Liver (tissue), 9 donors: ENCODE measurements around the gene NFIA. TPM values are rescaled to one million over a fixed set of nuclear protein-coding genes. Genes with fewer than 3 reads are reported as not detected.

Experiments
- DNase-seq: peaks from one replicate; pipeline ENCODE4 v3.0.0-alpha.2; 2017; ENCODE audit warnings: low spot score
- H3K27ac ChIP-seq, 2 donors: one replicate each; pipeline ENCODE4 v1.7.0; 2013; ENCODE audit warnings: inconsistent platforms in 2 of 2, low read length in 2 of 2, control low read depth in 1 of 2, low read depth in 1 of 2, mild to moderate bottlenecking in 1 of 2
- H3K27me3 ChIP-seq, 4 donors: one replicate each; pipeline versions ENCODE4 v1.6.1 to v1.7.0; 2013; ENCODE audit warnings: low read length in 3 of 4, inconsistent platforms in 1 of 4, mild to moderate bottlenecking in 1 of 4, moderate library complexity in 1 of 4; ENCODE audit not compliant: control insufficient read depth in 4 of 4, insufficient read depth in 4 of 4
- H3K36me3 ChIP-seq, 4 donors: one replicate each; pipeline versions ENCODE4 v1.6.1 to v1.7.0; 2013; ENCODE audit warnings: low read length in 3 of 4, mild to moderate bottlenecking in 3 of 4, low read depth in 1 of 4, moderate library complexity in 1 of 4; ENCODE audit not compliant: control insufficient read depth in 4 of 4, insufficient read depth in 3 of 4
- H3K4me1 ChIP-seq, 4 donors: one replicate each; pipeline versions ENCODE4 v1.6.1 to v1.7.0; 2013; ENCODE audit warnings: low read length in 3 of 4, mild to moderate bottlenecking in 3 of 4, moderate library complexity in 1 of 4; ENCODE audit not compliant: control insufficient read depth in 4 of 4, insufficient read depth in 4 of 4
- H3K4me3 ChIP-seq, 3 donors: one replicate each; pipeline versions ENCODE4 v1.6.1 to v1.7.0; 2013; ENCODE audit warnings: low read length in 3 of 3, control low read depth in 1 of 3, low read depth in 1 of 3, mild to moderate bottlenecking in 1 of 3
- H3K9ac ChIP-seq, 2 donors: one replicate each; pipeline ENCODE4 v1.7.0; 2013; ENCODE audit warnings: low read length in 2 of 2, mild to moderate bottlenecking in 2 of 2, moderate library complexity in 2 of 2, control low read depth in 1 of 2, low read depth in 1 of 2
- H3K9me3 ChIP-seq, 4 donors: one replicate each; pipeline versions ENCODE4 v1.6.1 to v1.7.0; 2013; ENCODE audit warnings: low read length in 3 of 4; ENCODE audit not compliant: control insufficient read depth in 4 of 4
- EGR1 ChIP-seq, 2 donors: IDR thresholded peaks; 2 replicates each; pipeline ENCODE4 v1.6.1; 2016 to 2018; ENCODE audit warnings: antibody characterized with exemption in 2 of 2, low read depth in 2 of 2
- FOXA1 ChIP-seq: IDR thresholded peaks from 2 replicates; pipeline ENCODE4 v1.6.1; 2016; ENCODE audit warnings: antibody characterized with exemption
- HNF4G ChIP-seq: IDR thresholded peaks from 2 replicates; pipeline ENCODE4 v1.6.1; 2016; ENCODE audit warnings: antibody characterized with exemption
- RXRA ChIP-seq, 2 donors: IDR thresholded peaks; 2 replicates each; pipeline ENCODE4 v1.6.1; 2017 to 2018; ENCODE audit warnings: antibody characterized with exemption in 2 of 2, mild to moderate bottlenecking in 1 of 2
- TAF1 ChIP-seq: conservative IDR thresholded peaks from 2 replicates; pipeline ENCODE4 v1.6.1; 2016; ENCODE audit warnings: antibody characterized with exemption, mild to moderate bottlenecking
- WGBS: extraction: QIAGEN DNeasy Blood & Tissue Kit; methylation state at CpG from one replicate; pipeline ENCODE4 v1.1.7; 2013; 5-methylcytosine and 5-hydroxymethylcytosine counted together
- polyA plus RNA-seq, 2 donors: library from polyadenylated mRNA; stranded (reverse) in 1 of 2; unstranded in 1 of 2; fragments of 200-250 nt in 1 of 2; fragments of >200 nt in 1 of 2; fragmentation: Nextera tagmentation in 1 of 2; extraction: Ambion mirVana in 1 of 2; gene quantifications; one replicate each; pipeline versions ENCODE4 v1.2.1 to v1.2.3, GENCODE V29; 2013 to 2015
- total RNA-seq, 2 donors: library from RNA; depleted of rRNA; stranded (reverse); fragments of >200 nt; gene quantifications; one replicate each; pipeline ENCODE4 v1.2.3, GENCODE V29; 2014
- TF ChIP-seq, protein P1 (sequence below): IDR thresholded peaks from 2 replicates; pipeline ENCODE4 v1.6.1; 2016; ENCODE audit warnings: antibody characterized with exemption
- TF ChIP-seq, protein P2 (sequence below): IDR thresholded peaks from 2 replicates; pipeline ENCODE4 v1.6.1; 2016; ENCODE audit warnings: antibody characterized with exemption, mild to moderate bottlenecking
- TF ChIP-seq, protein P3 (sequence below): IDR thresholded peaks from 2 replicates; pipeline ENCODE4 v1.6.1; 2016; ENCODE audit warnings: antibody characterized with exemption
- donor health status: healthy.
- donor health status: healthy.
- donor health status: healthy.
- donor health status: healthy.
- donor health status: healthy.

Gene NFIA
- total and polyA plus RNA-seq, 4 donors: 6.8 to 53.7 (median 22.2) TPM

DNA sequence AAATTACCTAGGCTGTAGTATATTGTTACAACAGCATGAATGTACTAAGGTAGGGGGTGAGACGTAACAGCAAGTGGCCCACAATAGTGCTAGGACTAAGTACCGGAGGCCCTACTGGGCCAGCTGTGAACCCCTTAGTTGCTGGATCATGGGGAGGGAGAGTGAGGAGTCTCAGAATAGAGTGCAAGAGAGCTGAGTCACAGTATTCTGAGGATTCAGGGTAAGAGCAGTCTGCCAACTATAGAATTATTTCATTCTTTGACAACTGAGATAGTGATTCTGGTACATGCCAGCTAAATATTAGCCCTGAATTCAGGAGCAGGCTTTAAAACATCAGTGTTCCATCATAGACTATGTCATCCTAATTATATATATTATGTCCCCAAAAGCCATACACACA is 423.9 kb downstream of the NFIA start:
- Histone ChIP-seq H3K4me1 (no peaks in the 10 kb centered on the region), H3K36me3 (no peaks in the 10 kb centered on the region), H3K27ac (no peak overlapping the region), H3K4me3 (no peak overlapping the region), H3K27me3 (no peaks in the 10 kb centered on the region), H3K9ac (no peak overlapping the region), H3K9me3 (peaks cover 0 to 7% (median 2%) of the 10 kb centered on the region in 4 donors)
- 95% methylated on average over 2 of the region's 2 CpGs for WGBS
- DNase-seq: no peak
- TF ChIP-seq, protein P1, sequence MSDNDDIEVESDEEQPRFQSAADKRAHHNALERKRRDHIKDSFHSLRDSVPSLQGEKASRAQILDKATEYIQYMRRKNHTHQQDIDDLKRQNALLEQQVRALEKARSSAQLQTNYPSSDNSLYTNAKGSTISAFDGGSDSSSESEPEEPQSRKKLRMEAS: no peak
- TF ChIP-seq RXRA (IDR thresholded peaks at IDR 0.05): no peak
- TF ChIP-seq, protein P2, sequence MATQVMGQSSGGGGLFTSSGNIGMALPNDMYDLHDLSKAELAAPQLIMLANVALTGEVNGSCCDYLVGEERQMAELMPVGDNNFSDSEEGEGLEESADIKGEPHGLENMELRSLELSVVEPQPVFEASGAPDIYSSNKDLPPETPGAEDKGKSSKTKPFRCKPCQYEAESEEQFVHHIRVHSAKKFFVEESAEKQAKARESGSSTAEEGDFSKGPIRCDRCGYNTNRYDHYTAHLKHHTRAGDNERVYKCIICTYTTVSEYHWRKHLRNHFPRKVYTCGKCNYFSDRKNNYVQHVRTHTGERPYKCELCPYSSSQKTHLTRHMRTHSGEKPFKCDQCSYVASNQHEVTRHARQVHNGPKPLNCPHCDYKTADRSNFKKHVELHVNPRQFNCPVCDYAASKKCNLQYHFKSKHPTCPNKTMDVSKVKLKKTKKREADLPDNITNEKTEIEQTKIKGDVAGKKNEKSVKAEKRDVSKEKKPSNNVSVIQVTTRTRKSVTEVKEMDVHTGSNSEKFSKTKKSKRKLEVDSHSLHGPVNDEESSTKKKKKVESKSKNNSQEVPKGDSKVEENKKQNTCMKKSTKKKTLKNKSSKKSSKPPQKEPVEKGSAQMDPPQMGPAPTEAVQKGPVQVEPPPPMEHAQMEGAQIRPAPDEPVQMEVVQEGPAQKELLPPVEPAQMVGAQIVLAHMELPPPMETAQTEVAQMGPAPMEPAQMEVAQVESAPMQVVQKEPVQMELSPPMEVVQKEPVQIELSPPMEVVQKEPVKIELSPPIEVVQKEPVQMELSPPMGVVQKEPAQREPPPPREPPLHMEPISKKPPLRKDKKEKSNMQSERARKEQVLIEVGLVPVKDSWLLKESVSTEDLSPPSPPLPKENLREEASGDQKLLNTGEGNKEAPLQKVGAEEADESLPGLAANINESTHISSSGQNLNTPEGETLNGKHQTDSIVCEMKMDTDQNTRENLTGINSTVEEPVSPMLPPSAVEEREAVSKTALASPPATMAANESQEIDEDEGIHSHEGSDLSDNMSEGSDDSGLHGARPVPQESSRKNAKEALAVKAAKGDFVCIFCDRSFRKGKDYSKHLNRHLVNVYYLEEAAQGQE: no peak
- TF ChIP-seq HNF4G: no peak
- no peak for TF ChIP-seq TAF1

DNA sequence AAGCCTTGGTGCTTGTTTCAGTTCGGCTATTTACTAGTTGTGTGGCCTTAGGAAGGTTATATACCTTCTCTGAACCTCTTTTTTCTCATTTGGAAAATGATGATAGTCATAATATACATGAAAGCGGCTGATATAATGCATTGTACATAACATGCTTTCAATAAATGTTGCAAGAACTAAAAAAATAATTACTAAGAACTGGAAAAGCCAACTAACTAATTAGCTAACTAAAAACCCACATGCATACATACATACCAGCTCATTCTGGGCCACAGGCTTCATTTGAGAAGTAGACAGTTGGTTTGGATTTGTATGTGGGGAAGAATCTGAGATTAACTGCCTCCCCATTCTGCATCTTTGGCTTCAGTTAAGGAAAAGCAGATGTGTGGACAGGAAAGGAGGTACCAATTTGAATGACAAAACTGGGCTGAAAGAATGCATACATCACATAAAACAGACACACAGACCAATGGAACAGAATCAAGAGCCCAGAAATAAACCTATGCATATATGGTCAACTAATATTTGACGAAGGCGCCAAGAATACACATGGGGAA is 424.7 kb downstream of the NFIA start:
- Histone ChIP-seq H3K4me3 (no peak overlapping the region), H3K36me3 (no peaks in the 10 kb centered on the region), H3K9ac (no peak overlapping the region), H3K4me1 (no peaks in the 10 kb centered on the region), H3K27ac (no peak overlapping the region), H3K9me3 (peaks cover 0 to 7% (median 2%) of the 10 kb centered on the region in 4 donors), H3K27me3 (no peaks in the 10 kb centered on the region)
- TF ChIP-seq FOXA1 (no peak), TAF1 (no peak), EGR1 (IDR thresholded peaks at IDR 0.05; ENCODE audit: low read depth in 2 of 2) (no peak)
- TF ChIP-seq, protein P3, sequence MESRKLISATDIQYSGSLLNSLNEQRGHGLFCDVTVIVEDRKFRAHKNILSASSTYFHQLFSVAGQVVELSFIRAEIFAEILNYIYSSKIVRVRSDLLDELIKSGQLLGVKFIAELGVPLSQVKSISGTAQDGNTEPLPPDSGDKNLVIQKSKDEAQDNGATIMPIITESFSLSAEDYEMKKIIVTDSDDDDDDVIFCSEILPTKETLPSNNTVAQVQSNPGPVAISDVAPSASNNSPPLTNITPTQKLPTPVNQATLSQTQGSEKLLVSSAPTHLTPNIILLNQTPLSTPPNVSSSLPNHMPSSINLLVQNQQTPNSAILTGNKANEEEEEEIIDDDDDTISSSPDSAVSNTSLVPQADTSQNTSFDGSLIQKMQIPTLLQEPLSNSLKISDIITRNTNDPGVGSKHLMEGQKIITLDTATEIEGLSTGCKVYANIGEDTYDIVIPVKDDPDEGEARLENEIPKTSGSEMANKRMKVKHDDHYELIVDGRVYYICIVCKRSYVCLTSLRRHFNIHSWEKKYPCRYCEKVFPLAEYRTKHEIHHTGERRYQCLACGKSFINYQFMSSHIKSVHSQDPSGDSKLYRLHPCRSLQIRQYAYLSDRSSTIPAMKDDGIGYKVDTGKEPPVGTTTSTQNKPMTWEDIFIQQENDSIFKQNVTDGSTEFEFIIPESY: no peak
- TF ChIP-seq, protein P1: no peak
- 93% methylated on average over 4 of the region's 4 CpGs for WGBS
- no peak for DNase-seq
